HEK293T (cell line): ENCODE results near the gene RHOU.
"Not testable (repeated sequence)": the region's sequence is repeated elsewhere in the genome, so short reads cannot be mapped to it uniquely, and the experiment has no call there.

Experiments
- CTCF ChIA-PET: fragments of 350-600 bp; formaldehyde crosslinking; extraction: SDS; loops from one replicate; lab custom pipeline; 2021; ENCODE audit warnings: antibody characterized with exemption, inconsistent platforms; lab: Yijun Ruan, JAX
- POLR2A ChIA-PET: fragments of 350-600 bp; formaldehyde crosslinking; extraction: SDS; loops from one replicate; lab custom pipeline; 2020; ENCODE audit warnings: antibody characterized with exemption, inconsistent platforms; lab: Yijun Ruan, JAX
- DNase-seq: peaks from one replicate; pipeline ENCODE4 v3.0.0; 2012; ENCODE audit warnings: mixed read lengths; ENCODE audit errors: extremely low spot score
- ARNT ChIP-seq: fragments of 450-650 bp; IDR thresholded peaks from 2 replicates; pipeline ENCODE4 v1.6.1; 2017; ENCODE audit warnings: mild to moderate bottlenecking
- BHLHE40 ChIP-seq: fragments of 450-650 bp; IDR thresholded peaks from 2 replicates; pipeline ENCODE4 v1.6.1; 2016; ENCODE audit warnings: mild to moderate bottlenecking, moderate library complexity, borderline replicate concordance
- CTBP1 ChIP-seq: fragments of 450-650 bp; IDR thresholded peaks from 2 replicates; pipeline ENCODE4 v1.6.1; 2016; ENCODE audit warnings: borderline replicate concordance
- ELF4 ChIP-seq: fragments of 450-650 bp; IDR thresholded peaks from 2 replicates; pipeline ENCODE4 v1.6.1; 2017; ENCODE audit warnings: antibody characterized with exemption
- FOXA1 ChIP-seq: fragments of 450-650 bp; IDR thresholded peaks from 2 replicates; pipeline ENCODE4 v1.6.1; 2016; ENCODE audit warnings: mild to moderate bottlenecking
- FOXK2 ChIP-seq: fragments of 450-650 bp; IDR thresholded peaks from 2 replicates; pipeline ENCODE4 v1.6.1; 2016; ENCODE audit warnings: mild to moderate bottlenecking
- FOXM1 ChIP-seq: fragments of 450-650 bp; IDR thresholded peaks from 2 replicates; pipeline ENCODE4 v1.6.1; 2017; ENCODE audit warnings: mild to moderate bottlenecking, borderline replicate concordance
- HDGF ChIP-seq: fragments of 450-650 bp; IDR thresholded peaks from 2 replicates; pipeline ENCODE4 v1.6.1; 2017; ENCODE audit warnings: antibody characterized with exemption, borderline replicate concordance
- L3MBTL2 ChIP-seq: fragments of 450-650 bp; conservative IDR thresholded peaks from 2 replicates; pipeline ENCODE4 v1.6.1; 2016; ENCODE audit warnings: mild to moderate bottlenecking
- LEF1 ChIP-seq: fragments of 450-650 bp; IDR thresholded peaks from 2 replicates; pipeline ENCODE4 v1.6.1; 2017; ENCODE audit warnings: mild to moderate bottlenecking, borderline replicate concordance
- NFRKB ChIP-seq: fragments of 450-650 bp; IDR thresholded peaks from 2 replicates; pipeline ENCODE4 v1.6.1; 2016; ENCODE audit warnings: mild to moderate bottlenecking, moderate library complexity
- PKNOX1 ChIP-seq: fragments of 450-650 bp; IDR thresholded peaks from 2 replicates; pipeline ENCODE4 v1.6.1; 2016
- SP1 ChIP-seq: fragments of 450-650 bp; IDR thresholded peaks from 2 replicates; pipeline ENCODE4 v1.6.1; 2017
- SUZ12 ChIP-seq: fragments of 450-650 bp; IDR thresholded peaks from 2 replicates; pipeline ENCODE4 v1.6.1; 2016; ENCODE audit warnings: mild to moderate bottlenecking
- TARDBP ChIP-seq: fragments of 450-650 bp; IDR thresholded peaks from 2 replicates; pipeline ENCODE4 v1.6.1; 2016
- ZNF384 ChIP-seq: fragments of 450-650 bp; IDR thresholded peaks from 2 replicates; pipeline ENCODE4 v1.6.1; 2016

RHOU gene

GRCh38 chr1:228766788-228767187 is 31.5 kb downstream of the RHOU start:
- CTCF ChIA-PET, result no interaction called here

GRCh38 chr1:228767636-228768354 is 32.5 kb downstream of the RHOU start:
- ChIA-PET CTCF (no interaction called here), POLR2A (no interaction called here)
- no peak for TF ChIP-seq BHLHE40
- no peak for TF ChIP-seq LEF1
- TF ChIP-seq CTBP1, result no peak
- TF ChIP-seq FOXM1, result no peak
- TF ChIP-seq SP1, result no peak
- TF ChIP-seq FOXK2, result no peak
- TF ChIP-seq TARDBP, result no peak
- TF ChIP-seq ARNT, result no peak
- TF ChIP-seq L3MBTL2, result no peak
- no peak for TF ChIP-seq FOXA1
- TF ChIP-seq NFRKB, result no peak
- no peak for TF ChIP-seq ELF4
- no peak for DNase-seq

More at GRCh38 chr1:228766788-228767187, 31.5 kb downstream of the RHOU start:
- no peak for DNase-seq
- POLR2A ChIA-PET, result no interaction called here
- TF ChIP-seq L3MBTL2 (no peak), SUZ12 (no peak), LEF1 (no peak), SP1 (no peak), BHLHE40 (no peak), FOXM1 (no peak), ZNF384 (no peak), TARDBP (no peak), ARNT (no peak)

- DNase-seq, result no peak
- no peak for TF ChIP-seq SP1
- no peak for TF ChIP-seq ELF4
- TF ChIP-seq BHLHE40, result no peak
- no peak for TF ChIP-seq ARNT
- TF ChIP-seq LEF1, result no peak
- TF ChIP-seq FOXK2, result no peak
- TF ChIP-seq L3MBTL2, result no peak
- ChIA-PET POLR2A (no interaction called here), CTCF (no interaction called here)
These were observed 33.2 kb downstream of the RHOU start for GRCh38 chr1:228768355-228769000.

- CTCF ChIA-PET, result no interaction called here
- no peak for DNase-seq
- POLR2A ChIA-PET, result no interaction called here
- TF ChIP-seq ARNT (no peak), ZNF384 (no peak), CTBP1 (no peak), FOXK2 (no peak), HDGF (no peak), TARDBP (no peak), SP1 (no peak), LEF1 (no peak), SUZ12 (no peak), PKNOX1 (no peak)
These were observed 35.5 kb downstream of the RHOU start for GRCh38 chr1:228770779-228771223.

- DNase-seq, result no peak
- TF ChIP-seq L3MBTL2, result no peak
- TF ChIP-seq FOXM1, result no peak
- no peak for TF ChIP-seq ARNT
- TF ChIP-seq CTBP1, result no peak
- TF ChIP-seq PKNOX1, result no peak
- no peak for TF ChIP-seq LEF1
- TF ChIP-seq SP1, result no peak
- TF ChIP-seq TARDBP, result no peak
- no peak for TF ChIP-seq FOXK2
- no peak for TF ChIP-seq BHLHE40
- no peak for TF ChIP-seq HDGF
- no peak for TF ChIP-seq SUZ12
- TF ChIP-seq ZNF384, result no peak
- no peak for TF ChIP-seq FOXA1
- TF ChIP-seq ELF4, result no peak
- no peak for TF ChIP-seq NFRKB
- ChIA-PET CTCF (interaction anchor here (0.6 kb wide), 1 partner anchor 384 kb away, joined by 4 read pairs; no protein-coding TSS in a partner anchor), POLR2A (no interaction called here)
These were observed 37.4 kb downstream of the RHOU start for GRCh38 chr1:228772516-228773212.

- DNase-seq, CTCF ChIA-PET: not testable (repeated sequence)
- POLR2A ChIA-PET, result interaction anchor here (1.3 kb wide), 1 partner anchor 40 kb away, joined by 4 read pairs; no protein-coding TSS in a partner anchor
These were observed 40.7 kb downstream of the RHOU start for GRCh38 chr1:228775946-228776345.
